ENCODE results near the gene STARD4.

Gene STARD4

DNA sequence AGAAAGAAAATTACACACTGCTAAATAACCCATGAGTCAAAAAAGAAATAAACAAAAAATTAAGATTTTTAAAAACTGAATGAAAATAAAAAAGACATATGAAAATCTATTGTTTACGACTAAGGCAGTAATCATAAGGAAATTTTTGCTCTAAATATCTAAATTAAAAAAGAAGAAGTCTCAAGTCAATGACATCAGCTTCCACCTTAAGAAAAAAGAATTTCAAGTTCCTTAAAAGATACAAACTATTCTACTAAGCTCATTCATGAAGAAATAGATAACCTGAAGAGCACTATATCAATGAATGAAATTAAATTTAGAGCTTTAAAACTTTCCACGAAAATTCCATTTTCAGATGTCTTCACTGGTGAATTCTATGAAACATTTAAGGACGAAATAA, 15.7 kb upstream of the STARD4 start:
- DNase-seq (ENCODE audit: low spot score): no peak

DNA sequence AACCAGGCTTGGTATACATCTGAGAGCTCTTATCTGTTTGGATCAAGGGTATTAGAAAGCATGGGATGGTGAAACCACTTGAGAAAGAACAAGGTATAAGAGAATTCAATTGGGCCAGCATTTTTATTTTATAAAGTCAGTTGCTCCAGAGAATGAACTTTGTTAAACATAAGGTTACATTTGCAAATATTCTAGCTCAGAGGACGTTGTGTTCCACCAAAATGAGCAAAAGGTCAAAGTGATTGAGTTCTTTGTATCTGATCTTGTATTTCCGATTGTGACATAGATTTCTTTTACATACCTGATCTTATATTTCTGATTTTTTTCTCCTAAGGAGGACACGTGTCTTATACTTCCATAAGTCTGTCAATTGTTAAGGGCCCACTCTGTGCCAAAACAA, 8.6 kb upstream of the STARD4 start:
- DNase-seq (ENCODE audit: low spot score): no peak

DNA sequence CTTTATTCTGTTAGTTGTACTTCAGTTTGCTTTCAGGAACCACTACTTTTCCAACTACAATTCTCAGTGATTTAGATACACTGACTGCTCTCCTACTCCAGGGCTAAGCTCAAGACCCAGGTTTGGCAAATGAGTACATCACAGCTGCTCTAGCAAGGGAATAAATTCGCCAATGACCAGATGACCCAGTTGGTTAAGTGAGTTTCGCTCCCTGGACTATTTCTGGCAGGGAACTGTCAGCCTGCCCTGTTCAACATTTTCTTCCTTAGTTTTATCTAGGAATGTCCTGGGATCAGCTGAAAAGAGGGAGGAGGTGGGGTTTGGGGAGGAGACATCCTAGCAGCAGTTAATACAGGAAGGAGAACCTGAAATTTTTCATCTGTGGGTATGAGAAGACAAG, 6.4 kb upstream of the STARD4 start:
- DNase-seq (ENCODE audit: low spot score): no peak

DNA sequence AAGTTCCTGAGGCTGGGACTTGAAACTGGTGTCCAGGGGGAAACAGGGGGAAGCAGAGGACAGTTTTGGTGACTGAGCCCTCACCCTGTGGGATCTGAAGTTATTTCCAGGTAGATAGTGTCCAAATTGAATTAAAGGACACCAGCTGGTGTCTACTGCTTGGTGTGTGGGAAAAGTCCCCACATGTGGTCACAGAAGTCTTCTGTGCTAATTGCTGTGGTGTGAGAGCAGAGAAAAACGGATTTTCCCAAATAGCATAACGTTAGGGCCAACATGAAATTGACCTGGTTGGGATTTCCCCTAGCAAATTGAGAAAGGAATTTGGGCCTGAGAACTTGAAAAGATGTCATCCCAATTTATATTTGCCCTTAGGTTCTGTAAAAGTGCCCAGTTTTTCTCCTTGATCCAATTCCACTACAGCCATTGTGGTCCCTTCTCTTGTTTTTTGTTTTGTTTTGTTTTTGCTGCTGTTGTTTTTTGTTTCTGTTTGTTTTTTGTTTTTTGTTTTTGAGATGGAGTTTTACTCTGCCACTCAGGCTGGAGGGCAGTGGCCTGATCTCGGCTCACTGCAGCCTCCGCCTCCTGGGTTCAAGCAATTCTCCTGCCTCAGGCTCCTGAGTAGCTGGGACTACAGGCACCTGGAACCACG, 5.6 kb upstream of the STARD4 start:
- DNase-seq (ENCODE audit: low spot score): no peak

DNA sequence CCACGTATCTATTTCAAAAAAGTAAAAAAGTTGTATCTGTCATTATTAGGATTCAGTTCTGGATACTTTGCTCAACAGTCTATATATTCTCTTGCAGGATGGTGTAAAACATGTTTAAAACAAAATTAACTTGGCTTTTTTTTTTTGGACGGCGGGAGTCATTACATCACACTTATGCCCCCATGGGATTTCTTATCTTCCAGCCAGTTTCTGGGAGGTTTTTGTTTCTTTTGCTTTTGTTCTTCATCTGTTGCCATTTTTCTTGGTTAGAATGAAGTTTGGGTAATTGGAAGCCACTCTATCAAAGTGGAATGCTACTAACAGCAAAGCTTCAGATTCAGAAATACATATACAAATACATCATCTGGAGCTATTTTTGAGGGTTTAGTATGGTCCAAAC, 1.8 kb upstream of the STARD4 start:
- DNase-seq (ENCODE audit: low spot score): no peak

DNA sequence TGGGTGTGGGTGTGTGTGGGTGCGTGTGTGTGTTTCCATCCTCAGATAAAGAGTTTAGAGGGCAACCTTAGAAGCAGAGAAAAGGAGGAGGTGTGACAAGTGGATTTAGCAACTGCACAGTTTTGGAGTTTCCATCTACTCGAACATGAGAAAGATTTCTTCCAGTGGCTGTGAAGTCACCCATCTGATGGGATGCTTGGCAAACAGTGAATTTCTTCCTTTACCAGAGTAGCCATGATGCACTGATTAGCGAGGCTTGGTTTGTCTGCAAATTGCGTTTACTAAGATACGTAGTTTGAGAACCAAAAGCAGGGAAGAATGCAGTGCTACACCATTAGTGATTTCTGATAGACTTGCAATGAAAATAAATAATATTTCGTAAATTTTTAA, 791 bp upstream of the STARD4 start:
- peak; percentile 11 for DNase-seq (ENCODE audit: low spot score)

DNA sequence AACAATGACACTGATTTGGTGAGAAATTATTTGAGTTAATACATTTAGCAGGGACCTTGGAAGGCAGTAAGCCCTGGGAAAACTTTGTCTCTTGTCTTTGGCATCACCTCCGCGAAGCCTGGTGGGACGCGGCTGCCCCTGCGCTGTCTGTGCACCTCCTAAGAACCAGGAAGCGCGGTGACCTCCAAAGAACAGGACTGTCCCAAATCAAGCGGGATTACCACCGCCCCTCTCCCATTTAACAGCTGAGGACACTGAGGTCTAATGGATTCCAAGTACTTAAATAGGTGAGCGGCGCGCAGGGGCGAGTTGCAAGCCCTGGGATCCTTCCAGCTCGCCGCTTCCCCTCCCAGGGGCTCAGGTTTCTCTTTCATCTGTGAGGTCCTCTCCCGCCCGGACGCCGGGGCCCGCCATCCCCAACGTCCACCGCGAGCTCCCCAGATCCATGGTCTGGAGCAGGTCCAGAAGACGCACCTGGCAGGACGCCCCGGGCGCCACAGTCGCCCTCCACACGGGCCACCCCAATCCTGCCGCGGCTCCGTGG, 432 bp downstream of the STARD4 start:
- DNase-seq (ENCODE audit: low spot score): peak; percentile 25

DNA sequence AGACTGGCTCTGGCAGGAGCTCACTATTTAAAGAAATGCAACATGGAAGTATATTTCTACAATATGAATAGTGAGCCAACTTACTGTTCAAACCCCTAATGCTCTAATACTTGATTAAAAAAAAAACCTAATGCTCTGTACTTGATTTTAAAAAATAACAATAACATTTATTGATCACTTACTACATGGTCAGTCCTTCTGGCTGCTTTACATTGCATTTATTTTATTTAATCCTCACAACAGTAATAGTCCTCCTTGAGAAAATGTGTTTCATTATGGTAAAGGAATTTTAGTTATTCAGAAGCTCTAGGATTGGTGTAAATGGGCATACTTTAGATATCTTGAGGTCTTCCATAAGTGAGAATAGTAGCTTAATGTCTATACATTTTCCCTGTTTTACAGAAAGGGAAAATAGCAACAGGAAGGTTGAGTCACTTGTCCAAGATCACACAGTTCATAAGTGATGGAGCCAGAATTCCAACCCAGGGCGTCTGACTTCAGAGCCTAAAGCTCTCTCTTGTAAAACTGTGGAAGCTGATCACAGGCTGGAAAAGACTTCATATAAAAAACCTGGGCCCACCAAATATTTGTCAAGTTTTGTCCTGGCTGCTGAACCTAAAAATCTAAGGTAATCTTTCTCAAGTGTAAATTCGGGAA, 1.0 kb downstream of the STARD4 start:
- DNase-seq (ENCODE audit: low spot score): no peak

DNA sequence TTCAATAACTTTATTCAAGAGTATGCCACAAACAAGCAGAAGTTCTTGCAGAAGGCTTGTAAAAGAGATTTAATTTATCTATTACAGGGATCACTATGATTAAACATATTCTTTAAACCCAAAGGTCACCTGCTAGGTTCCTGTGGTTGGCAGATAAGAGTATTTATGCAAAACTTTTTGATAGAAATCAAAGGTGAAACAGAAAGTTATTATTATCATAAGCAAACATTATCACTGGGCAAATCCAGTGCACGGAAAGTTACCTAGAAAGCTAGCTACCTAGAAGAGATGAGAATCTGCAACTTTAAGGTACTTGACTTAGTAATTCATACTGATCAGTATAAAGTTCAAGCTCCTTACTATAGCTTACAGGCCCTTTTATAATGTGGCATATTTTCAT, 3.2 kb downstream of the STARD4 start:
- no peak for DNase-seq (ENCODE audit: low spot score)

DNA sequence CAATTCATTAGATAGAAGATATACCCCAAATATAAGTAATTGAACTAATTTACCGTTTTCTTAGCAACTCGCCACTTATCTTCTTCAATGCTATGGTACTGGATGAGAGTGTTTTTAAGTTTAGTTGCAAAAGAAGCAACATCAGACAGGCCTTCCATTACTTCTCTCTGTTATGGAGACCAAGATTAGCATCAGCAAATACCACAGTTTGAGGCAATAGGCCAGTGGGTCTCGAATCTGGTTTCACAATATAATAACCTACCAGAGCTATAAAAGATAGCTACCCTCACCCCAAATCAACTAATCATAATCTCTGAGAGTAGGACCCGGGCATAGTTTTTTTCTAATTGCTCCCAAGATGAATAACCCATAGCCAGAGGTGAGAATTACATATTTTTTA, 5.1 kb downstream of the STARD4 start:
- DNase-seq (ENCODE audit: low spot score): no peak

DNA sequence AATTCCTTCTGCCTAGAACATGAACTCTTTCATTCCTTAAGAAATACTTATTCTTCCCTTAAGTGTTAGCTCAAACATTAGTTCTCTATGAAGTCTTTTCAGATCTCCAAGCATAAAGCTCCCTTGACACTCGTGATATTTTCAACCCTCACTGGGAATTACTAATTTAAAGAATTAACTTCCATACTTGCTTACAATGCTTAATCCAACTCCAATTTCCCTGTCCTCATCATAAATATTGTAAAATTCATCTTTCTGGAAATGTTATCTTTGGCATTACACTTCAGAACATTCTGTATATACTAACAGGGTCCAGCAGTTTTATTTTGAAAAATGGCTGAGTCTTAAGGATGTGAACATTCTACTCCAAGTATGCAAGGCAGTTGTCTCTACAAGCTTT, 7.2 kb downstream of the STARD4 start:
- DNase-seq (ENCODE audit: low spot score): no peak

DNA sequence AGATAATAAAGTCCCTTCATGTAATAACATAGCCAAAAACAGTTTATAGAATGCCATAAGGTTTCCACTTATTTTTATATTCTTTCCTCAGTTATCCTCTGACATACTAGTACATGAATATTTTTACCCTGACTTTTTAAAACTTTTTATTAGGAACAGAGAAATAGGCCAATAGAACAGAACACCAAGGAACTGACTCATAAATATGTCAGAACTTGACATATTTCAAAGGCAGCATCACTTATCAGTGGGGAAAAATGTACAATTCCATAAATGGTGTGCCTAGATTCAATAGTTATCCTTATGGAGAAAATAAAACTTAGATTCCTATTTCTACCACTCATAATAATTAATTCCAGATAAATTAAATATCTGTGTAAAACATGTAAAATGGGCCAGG, 9.4 kb downstream of the STARD4 start:
- no peak for DNase-seq (ENCODE audit: low spot score)

DNA sequence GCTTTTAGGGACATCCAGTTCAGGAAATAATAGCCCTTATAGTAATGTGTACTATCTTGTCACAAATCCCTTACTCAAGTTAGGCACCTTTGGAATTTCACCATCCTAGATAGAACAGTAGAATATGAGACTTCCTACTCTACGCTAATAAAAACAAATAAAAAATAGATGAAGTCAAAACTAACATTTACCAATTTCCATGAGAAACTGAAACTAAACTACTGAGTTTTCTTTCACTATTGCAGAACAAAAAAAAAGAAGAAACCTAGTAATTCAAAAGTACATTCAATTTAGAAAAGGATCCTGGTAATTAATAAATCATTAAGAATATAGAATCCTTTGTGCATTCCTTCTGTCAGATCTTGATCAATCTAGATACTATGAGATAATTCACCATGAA, 14.0 kb downstream of the STARD4 start:
- no peak for DNase-seq (ENCODE audit: low spot score)

DNA sequence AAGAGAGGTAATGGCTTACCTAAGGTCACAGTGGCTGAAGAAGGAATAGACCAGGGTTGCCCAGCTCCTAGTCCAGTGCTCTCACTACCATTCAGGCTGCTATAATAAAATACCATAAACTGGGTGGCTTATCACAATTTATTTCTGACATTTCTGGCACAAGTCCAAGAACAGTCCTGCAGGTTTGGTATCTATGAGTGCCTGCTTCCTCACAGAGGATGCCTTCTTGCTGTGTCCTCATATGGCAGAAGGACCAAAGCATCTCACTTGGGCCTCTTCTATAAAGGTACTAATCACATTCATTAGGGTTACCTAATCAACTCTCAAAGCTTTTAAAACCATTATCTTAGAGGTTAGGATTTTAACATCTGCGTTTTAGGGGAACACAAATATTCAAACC, 17.2 kb downstream of the STARD4 start:
- no peak for DNase-seq (ENCODE audit: low spot score)

DNA sequence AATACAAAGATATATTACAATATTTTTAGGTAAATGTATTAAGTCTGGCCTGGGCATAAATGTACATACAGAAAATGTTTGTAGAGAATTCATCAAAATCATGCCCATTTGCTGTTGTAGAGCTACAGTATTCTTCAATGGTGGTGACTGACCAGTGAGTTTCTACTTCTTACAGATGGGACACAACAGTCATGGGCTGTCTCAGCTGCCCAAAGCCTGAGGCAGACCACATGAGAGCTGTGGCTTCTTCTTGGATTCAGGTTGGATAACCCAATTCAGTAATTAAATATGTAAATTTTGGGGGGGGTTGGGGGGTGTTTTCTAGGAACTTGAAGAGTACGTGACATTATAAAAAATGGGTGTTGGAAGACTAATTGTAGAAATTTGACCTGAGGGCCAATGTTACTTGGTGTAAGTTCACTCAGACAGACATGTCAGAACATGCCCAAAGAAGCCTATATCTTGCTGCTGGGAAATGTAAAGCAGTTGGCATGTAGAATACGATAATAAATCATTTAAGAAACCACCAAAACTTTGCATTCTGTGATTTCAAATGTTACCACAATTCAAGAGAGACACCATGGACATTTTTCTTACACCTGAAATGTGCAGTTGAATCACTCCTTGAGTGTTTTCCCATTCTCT, 17.9 kb downstream of the STARD4 start:
- no peak for DNase-seq (ENCODE audit: low spot score)

DNA sequence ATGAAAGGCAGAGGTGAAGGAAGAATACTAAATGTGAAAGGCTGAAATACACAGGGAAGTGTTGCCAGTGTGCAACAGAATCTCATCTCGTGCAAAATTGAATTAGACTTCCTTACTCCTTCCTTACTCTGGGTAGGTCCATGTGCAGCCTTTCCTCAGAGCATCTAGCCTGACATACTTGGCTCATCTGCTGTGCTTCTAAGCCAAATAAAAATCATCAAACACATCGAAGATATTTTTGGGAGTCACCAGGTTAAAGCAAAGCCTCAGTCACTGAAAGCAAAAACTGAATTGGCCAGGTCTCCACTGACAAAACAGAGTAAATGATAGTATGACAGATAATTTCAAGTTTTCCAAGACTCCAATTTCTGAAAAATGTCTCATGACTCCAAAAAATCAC, 19.3 kb downstream of the STARD4 start:
- no peak for DNase-seq (ENCODE audit: low spot score)

DNA sequence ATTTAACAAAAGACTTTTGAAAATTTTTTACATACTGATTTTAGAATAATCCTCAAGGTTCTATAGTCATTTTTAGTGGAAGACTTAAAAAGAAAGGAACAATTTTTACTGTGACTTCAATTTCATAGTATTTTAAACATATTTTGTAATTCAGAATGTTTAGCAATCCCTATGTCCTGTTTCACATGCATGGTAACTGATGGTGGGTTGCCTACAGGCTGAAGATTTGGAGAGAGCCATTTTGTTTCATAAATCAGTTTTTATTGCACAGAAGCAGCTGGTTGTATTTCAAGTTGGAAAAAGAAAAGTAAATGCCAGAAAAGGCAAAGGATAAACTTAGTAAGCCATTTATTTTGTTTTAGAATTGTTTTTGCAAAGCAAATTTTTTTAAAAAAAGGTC, 24.0 kb downstream of the STARD4 start:
- DNase-seq (ENCODE audit: low spot score): no peak

DNA sequence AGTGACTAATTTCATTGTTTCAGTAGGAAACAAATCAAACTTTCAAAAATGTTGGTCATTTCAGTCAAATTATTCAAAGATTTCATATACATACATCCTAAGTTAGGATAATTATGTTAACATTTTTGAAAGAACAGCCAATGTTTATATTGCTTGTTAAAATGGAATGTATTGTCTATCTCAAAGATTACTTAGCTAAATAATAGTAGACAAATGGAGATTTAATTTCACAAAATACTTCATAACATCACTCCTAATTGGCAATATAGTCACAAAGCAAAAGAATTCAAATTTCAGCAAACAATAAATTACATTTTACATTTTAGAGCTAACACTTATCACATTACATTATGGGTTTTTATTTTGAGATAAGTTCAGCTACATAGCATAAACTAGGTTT, 25.4 kb downstream of the STARD4 start:
- no peak for DNase-seq (ENCODE audit: low spot score)

DNA sequence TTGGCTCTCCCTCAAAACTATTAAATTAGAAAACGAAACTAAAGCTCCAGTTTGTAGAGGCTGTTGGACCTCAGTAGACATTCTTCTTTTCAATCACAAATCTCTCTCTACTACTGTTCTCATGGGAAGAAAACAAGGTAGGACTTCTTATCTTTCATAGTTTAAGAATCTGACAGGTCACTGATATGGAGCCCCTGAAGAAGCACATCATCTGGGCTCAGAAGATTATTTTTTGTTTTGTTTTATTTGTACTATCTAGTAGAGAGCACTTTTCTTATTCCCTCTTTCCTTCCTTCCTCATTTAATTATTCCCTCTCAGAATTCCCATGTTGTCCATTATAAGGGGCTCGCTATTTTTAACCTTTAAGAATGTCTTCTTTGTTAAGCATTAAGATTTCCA, 26.3 kb downstream of the STARD4 start:
- no peak for DNase-seq (ENCODE audit: low spot score)

DNA sequence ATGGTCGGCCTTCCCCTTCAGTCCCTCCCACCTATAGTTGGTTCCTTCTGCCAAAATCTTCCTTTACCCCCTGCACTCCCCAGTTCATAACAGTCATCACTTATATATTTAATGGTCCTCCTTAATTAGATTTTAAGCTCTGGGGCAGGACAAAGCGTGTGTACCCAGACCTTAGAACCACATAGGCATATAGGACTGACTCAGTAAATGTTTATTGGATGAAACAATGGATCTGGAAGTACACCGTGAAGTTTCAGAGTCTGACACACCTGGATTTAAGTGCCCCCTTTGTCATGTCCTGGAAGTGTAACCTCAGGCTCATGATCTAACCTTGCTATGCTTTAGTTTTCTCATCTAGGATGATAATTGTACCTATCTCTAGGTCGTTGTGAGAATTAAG, 32.0 kb downstream of the STARD4 start:
- no peak for DNase-seq (ENCODE audit: low spot score)

DNA sequence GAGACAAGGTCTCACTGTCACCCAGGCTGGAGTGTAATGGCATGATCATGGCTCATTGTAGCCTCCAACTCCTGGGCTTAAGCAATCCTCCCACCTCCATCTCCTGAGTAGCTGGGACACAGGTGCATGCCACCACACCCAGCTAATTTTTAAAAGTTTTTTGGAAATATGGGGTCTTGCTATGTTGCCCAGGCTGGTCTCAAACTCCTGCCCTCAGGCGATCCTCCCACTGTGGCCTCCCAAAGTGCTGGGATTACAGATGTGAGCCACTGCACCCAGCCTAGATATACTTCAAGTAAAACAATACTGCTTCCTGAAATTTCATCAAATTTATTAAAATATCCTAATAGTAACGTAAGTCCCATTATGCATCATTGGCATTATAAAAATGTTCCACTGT, 33.4 kb downstream of the STARD4 start:
- no peak for DNase-seq (ENCODE audit: low spot score)

DNA sequence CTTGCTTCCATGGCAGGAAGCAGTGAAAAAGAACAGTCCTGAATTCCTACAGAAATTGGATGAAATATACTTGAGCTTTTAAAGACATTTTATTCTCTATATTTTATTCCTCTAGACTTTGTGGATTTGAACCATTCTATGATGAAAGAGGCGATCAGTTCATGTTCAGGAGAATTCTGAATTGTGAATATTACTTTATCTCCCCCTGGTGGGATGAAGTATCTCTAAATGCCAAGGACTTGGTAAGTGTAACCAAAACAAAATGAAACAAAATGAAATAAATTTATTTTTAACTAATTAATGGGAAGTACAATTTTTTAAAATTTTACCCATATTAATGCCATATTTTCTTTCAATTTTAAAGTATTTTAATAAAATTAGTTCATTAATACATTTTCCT, 34.1 kb downstream of the STARD4 start:
- no peak for DNase-seq (ENCODE audit: low spot score)

DNA sequence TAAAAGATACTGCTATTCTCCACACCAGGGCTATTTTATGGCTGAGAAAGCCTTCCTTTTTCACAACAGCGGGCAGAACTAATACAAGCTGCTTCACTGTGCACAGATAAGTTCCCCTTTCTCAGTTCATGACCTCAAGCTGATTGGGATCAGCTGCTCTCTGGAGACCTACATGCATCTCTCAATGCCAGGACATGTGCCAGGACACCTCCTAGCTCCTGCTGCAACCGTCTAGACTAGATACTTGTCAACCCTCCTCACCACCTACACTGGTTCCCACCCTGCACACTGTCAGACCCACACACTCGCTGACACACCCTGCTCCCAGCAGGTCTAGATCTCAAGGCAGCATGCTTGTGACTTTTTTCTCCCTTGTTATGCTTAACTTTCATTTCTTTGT, 39.8 kb downstream of the STARD4 start:
- no peak for DNase-seq (ENCODE audit: low spot score)

DNA sequence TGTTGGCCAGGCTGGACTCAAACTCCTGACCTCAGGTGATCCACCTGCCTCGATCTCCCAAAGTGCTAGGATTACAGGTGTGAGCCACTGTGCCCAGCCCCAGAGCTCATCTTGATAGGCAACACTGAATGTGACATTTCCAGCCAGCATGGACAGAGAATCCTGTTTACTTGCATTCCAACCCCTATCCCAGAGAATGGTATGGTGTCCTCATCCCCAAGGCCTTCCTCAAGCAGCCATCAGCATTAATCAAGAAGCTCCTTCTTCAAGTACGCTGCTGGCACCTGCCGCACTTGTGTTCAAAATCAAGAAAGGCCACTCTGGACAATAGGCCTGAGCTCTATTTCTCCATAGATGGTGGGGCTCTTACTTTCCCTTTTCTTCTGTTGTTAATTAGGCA, 40.2 kb downstream of the STARD4 start:
- no peak for DNase-seq (ENCODE audit: low spot score)
